Testis (tissue), 3 donors: Measurements from ENCODE around the gene PARP9. TPM values are rescaled to one million over a fixed set of nuclear protein-coding genes. Genes with fewer than 3 reads are reported as not detected.
"Not testable (repeated sequence)": the region's sequence is repeated elsewhere in the genome, so short reads cannot be mapped to it uniquely, and the experiment has no call there.

Source experiments
- DNase-seq: peaks from one replicate; pipeline ENCODE4 v3.0.0-alpha.2; 2019
- H3K27ac ChIP-seq, 2 donors: fragments of 200-600 bp; sonication (generic); one replicate each; pipeline ENCODE4 v1.5.1; 2019
- H3K27me3 ChIP-seq: fragments of 200-600 bp; sonication (generic); one replicate; pipeline ENCODE4 v1.5.1; 2019
- H3K36me3 ChIP-seq: fragments of 200-600 bp; sonication (generic); one replicate; pipeline ENCODE4 v1.5.1; 2017; ENCODE audit warnings: low read depth; ENCODE audit errors: missing control alignments
- H3K4me1 ChIP-seq: fragments of 200-600 bp; sonication (generic); one replicate; pipeline ENCODE4 v1.5.1; 2019
- H3K4me3 ChIP-seq, 2 donors: fragments of 200-600 bp; sonication (generic); one replicate each; pipeline ENCODE4 v1.5.1; 2017 to 2019
- H3K9me3 ChIP-seq: fragments of 200-600 bp; sonication (generic); one replicate; pipeline ENCODE4 v1.5.1; 2017
- CTCF ChIP-seq, 3 experiments: fragments of 450-650 bp in 2 of 3; fragments of 200-600 bp in 1 of 3; sonication (generic) in 1 of 3; IDR thresholded peaks; one replicate each; pipeline ENCODE4 v1.5.1; 2016 to 2019; ENCODE audit warnings: antibody characterized with exemption in 3 of 3, mild to moderate bottlenecking in 2 of 3, moderate library complexity in 1 of 3
- POLR2A ChIP-seq: fragments of 450-650 bp; IDR thresholded peaks from one replicate; pipeline ENCODE4 v1.6.1; 2017; ENCODE audit warnings: antibody characterized with exemption, mild to moderate bottlenecking, moderate library complexity
- WGBS, 2 donors: methylation state at CpG; one replicate each; pipeline ENCODE4 v1.1.5; 2018; 5-methylcytosine and 5-hydroxymethylcytosine counted together
- intact Hi-C: fragments of 100-400 bp; cut with DNase I; formaldehyde crosslinking; loops from one replicate; pipeline ENCODE4 v1.15.1; 2023; ENCODE audit warnings: low total_unique reads
- polyA plus RNA-seq: library from polyadenylated mRNA; stranded (reverse); fragments of 350-450 nt; fragmentation: Illumina TruSeq; extraction: RNeasy Lipid Tissue Mini Kit (QIAGEN cat#74804); gene quantifications from one replicate; pipeline ENCODE4 v1.2.3, GENCODE V29; 2014; ENCODE audit warnings: low read depth, low replicate concordance; ENCODE audit not compliant: insufficient read depth
- total RNA-seq, 2 donors: library from RNA; depleted of rRNA; stranded (reverse); fragments of >200 nt; gene quantifications; one replicate each; pipeline ENCODE4 v1.2.3, GENCODE V29; 2016

Gene PARP9
- total and polyA plus RNA-seq, 3 donors from 2014 or later: 12.8 to 14.7 (median 13.8) TPM

DNA sequence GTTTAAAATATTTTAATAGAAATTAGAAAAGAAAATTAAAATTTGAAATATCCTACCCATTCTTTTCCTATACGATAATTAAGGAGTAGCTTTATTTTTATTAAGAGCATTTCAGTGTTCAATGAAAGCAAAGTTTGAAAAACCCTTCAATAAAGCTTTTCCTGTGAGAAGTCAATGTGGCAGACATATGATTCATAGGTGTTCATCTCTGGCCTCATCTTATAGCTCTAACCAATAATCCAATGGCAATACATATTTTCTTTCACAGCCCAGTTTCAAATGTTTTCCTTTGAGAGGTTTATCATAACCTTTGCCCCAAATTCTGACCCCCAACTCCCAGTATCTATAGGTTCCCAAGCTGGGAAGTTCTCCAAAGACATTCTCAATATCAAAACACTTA lies 57.6 kb downstream of the PARP9 start:
- Histone ChIP-seq H3K36me3 (no peaks in the 10 kb centered on the region), H3K4me3 (no peak overlapping the region), H3K9me3 (no peaks in the 10 kb centered on the region), H3K27ac (no peak overlapping the region), H3K27me3 (no peaks in the 10 kb centered on the region), H3K4me1 (peaks cover 4% of the 10 kb centered on the region)
- no peak for DNase-seq
- intact Hi-C loops: no loop called here
- 96 to 98% methylated on average over 1 of the region's 1 CpG for WGBS, 2 donors
- TF ChIP-seq POLR2A (no peak), CTCF (IDR thresholded peaks at IDR 0.05) (no peak)

- TF ChIP-seq CTCF (IDR thresholded peaks at IDR 0.05): no peak
- no peak for TF ChIP-seq POLR2A
- intact Hi-C loops: no loop called here
- no peaks in the 10 kb centered on the region for H3K36me3 ChIP-seq
- DNase-seq: no peak
- whole genome bisulfite sequencing, 2 donors: 57 to 80% methylated on average over 2 of the region's 2 CpGs
- no peak overlapping the region for H3K27ac ChIP-seq
- H3K27me3 ChIP-seq: no peaks in the 10 kb centered on the region
- H3K9me3 ChIP-seq: no peaks in the 10 kb centered on the region
- peaks cover 4% of the 10 kb centered on the region for H3K4me1 ChIP-seq
- no peak overlapping the region for H3K4me3 ChIP-seq
Observed at GRCh38 chr3:122505676-122506075, 58.4 kb downstream of the PARP9 start.

- no peak overlapping the region for H3K4me3 ChIP-seq
- no peak for DNase-seq
- H3K4me1 ChIP-seq: peaks cover 4% of the 10 kb centered on the region
- no peak overlapping the region for H3K27ac ChIP-seq
- intact Hi-C loops: no loop called here
- 77 to 80% methylated on average over 2 of the region's 2 CpGs for WGBS, 2 donors
- no peaks in the 10 kb centered on the region for H3K27me3 ChIP-seq
- H3K9me3 ChIP-seq: no peaks in the 10 kb centered on the region
- no peaks in the 10 kb centered on the region for H3K36me3 ChIP-seq
- TF ChIP-seq CTCF (IDR thresholded peaks at IDR 0.05): no peak
- no peak for TF ChIP-seq POLR2A
Observed at GRCh38 chr3:122502941-122503340, 61.2 kb downstream of the PARP9 start.

- Histone ChIP-seq H3K27ac (no peak overlapping the region), H3K9me3 (no peaks in the 10 kb centered on the region), H3K4me3 (no peak overlapping the region), H3K27me3 (no peaks in the 10 kb centered on the region), H3K4me1 (peaks cover 4% of the 10 kb centered on the region), H3K36me3 (no peaks in the 10 kb centered on the region)
- intact Hi-C loops: no loop called here
- TF ChIP-seq POLR2A (no peak), CTCF (IDR thresholded peaks at IDR 0.05) (no peak)
- 58 to 63% methylated on average over 2 of the region's 2 CpGs for WGBS, 2 donors
- DNase-seq: no peak
Observed at GRCh38 chr3:122502139-122502538, 62.0 kb downstream of the PARP9 start.

- H3K36me3 ChIP-seq, intact Hi-C loops, H3K4me3 ChIP-seq, H3K27ac ChIP-seq, DNase-seq, H3K27me3 ChIP-seq, H3K9me3 ChIP-seq, H3K4me1 ChIP-seq: not testable (repeated sequence)
- WGBS, 2 donors: 96 to 97% methylated on average over 6 of the region's 6 CpGs
Observed at GRCh38 chr3:122500964-122501363, 63.1 kb downstream of the PARP9 start.
